HepG2 (cell line): ENCODE measurements around the gene PEPD. TPM values are rescaled to one million over a fixed set of nuclear protein-coding genes. Genes with fewer than 3 reads are reported as not detected.

ENCODE experiments used
- ATF7 ChIP-seq, 2 experiments: fragments of 450-650 bp in 1 of 2; sonication (generic) in 1 of 2; formaldehyde crosslinking in 1 of 2; IDR thresholded peaks; 2 replicates each; pipeline versions ENCODE4 v1.4.0 to v1.6.1; 2016 to 2020; ENCODE audit warnings: antibody characterized with exemption in 1 of 2, mild to moderate bottlenecking in 1 of 2, missing genetic modification reagents in 1 of 2
- HNF4G ChIP-seq, 2 experiments: sonication (generic) in 1 of 2; formaldehyde crosslinking in 1 of 2; IDR thresholded peaks; 2 replicates each; pipeline versions ENCODE4 v1.4.0 to v1.6.1; 2011 to 2020; ENCODE audit warnings: borderline replicate concordance in 2 of 2, low read depth in 2 of 2, mild to moderate bottlenecking in 2 of 2, low read length in 1 of 2, missing genetic modification reagents in 1 of 2, moderate library complexity in 1 of 2
- NFAT5 ChIP-seq: sonication (generic); formaldehyde crosslinking; IDR thresholded peaks from 2 replicates; pipeline ENCODE4 v1.4.0; 2020; ENCODE audit warnings: missing genetic modification reagents
- NFIB ChIP-seq: sonication (generic); formaldehyde crosslinking; IDR thresholded peaks from 2 replicates; pipeline ENCODE4 v1.9.0; 2021; ENCODE audit warnings: missing genetic modification reagents, mild to moderate bottlenecking, borderline replicate concordance
- REPIN1 ChIP-seq: sonication (generic); formaldehyde crosslinking; IDR thresholded peaks from 2 replicates; pipeline ENCODE4 v1.8.0; 2022; ENCODE audit warnings: missing genetic modification reagents, low read depth, mild to moderate bottlenecking, borderline replicate concordance
- TP53 ChIP-seq: sonication (generic); formaldehyde crosslinking; conservative IDR thresholded peaks from 2 replicates; pipeline ENCODE4 v1.4.0; 2020; ENCODE audit warnings: missing genetic modification reagents
- ZBED4 ChIP-seq: sonication (generic); formaldehyde crosslinking; IDR thresholded peaks from 2 replicates; pipeline ENCODE4 v1.4.0; 2020; ENCODE audit warnings: missing genetic modification reagents, borderline replicate concordance
- ZNF441 ChIP-seq: sonication (generic); formaldehyde crosslinking; IDR thresholded peaks from 2 replicates; pipeline ENCODE4 v1.7.0; 2021; ENCODE audit warnings: missing genetic modification reagents, borderline replicate concordance
- ZNF850 ChIP-seq: sonication (generic); formaldehyde crosslinking; conservative IDR thresholded peaks from 2 replicates; pipeline ENCODE4 v1.9.0; 2021; ENCODE audit warnings: mild to moderate bottlenecking, missing genetic modification reagents
- polyA plus RNA-seq, 8 experiments: library from polyadenylated mRNA; depleted of rRNA in 3 of 8; stranded (reverse) in 7 of 8; unstranded in 1 of 8; fragments of >200 nt; fragmentation: Illumina TruSeq in 4 of 8; extraction: Trizol in 4 of 8; gene quantifications; 2 replicates each; pipeline versions ENCODE4 v1.2.1 to v1.2.3, GENCODE V29; 2011 to 2016; ENCODE audit warnings: low read depth in 4 of 8, missing spikeins in 1 of 8, mixed read lengths in 1 of 8; ENCODE audit not compliant: insufficient read depth in 1 of 8
- total RNA-seq, 5 experiments: library from RNA; depleted of rRNA; stranded (reverse); fragments of >200 nt; fragmentation: Illumina TruSeq; extraction: Trizol; gene quantifications; 2 replicates each; pipeline ENCODE4 v1.2.3, GENCODE V29; 2016; ENCODE audit warnings: low read depth in 1 of 5
- TF ChIP-seq, protein P1 (sequence below): conservative IDR thresholded peaks from 2 replicates; pipeline ENCODE4 v1.6.1; 2018; ENCODE audit warnings: missing genetic modification reagents
- TF ChIP-seq, protein P2 (sequence below), 2 experiments: fragments of 450-650 bp in 1 of 2; sonication (generic) in 1 of 2; formaldehyde crosslinking; IDR thresholded peaks; 2 replicates each; pipeline versions ENCODE4 v1.5.0 to v1.8.0; 2020 to 2022; ENCODE audit warnings: mild to moderate bottlenecking in 1 of 2, missing genetic modification reagents in 1 of 2
- TF ChIP-seq, protein P3 (sequence below): sonication (generic); formaldehyde crosslinking; IDR thresholded peaks from 2 replicates; pipeline ENCODE4 v1.5.0; 2020; ENCODE audit warnings: missing genetic modification reagents

PEPD gene
- total and polyA plus RNA-seq, 2 of the 13 experiments (the other 11 are each of a cell fraction or from before 2014, with no cell fraction given), result 60.7 to 75.1 TPM

GRCh38 chr19:33403221-33403972 is 118.2 kb downstream of the PEPD start (continued):
- TF ChIP-seq NFAT5, result peak; percentile 98
- TF ChIP-seq, protein P1, sequence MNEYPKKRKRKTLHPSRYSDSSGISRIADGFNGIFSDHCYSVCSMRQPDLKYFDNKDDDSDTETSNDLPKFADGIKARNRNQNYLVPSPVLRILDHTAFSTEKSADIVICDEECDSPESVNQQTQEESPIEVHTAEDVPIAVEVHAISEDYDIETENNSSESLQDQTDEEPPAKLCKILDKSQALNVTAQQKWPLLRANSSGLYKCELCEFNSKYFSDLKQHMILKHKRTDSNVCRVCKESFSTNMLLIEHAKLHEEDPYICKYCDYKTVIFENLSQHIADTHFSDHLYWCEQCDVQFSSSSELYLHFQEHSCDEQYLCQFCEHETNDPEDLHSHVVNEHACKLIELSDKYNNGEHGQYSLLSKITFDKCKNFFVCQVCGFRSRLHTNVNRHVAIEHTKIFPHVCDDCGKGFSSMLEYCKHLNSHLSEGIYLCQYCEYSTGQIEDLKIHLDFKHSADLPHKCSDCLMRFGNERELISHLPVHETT (CRISPR knock-in tag), result peak; percentile 74; the same call in 1 of the 2 replicates
- TF ChIP-seq REPIN1, result peak; percentile 96
- 0 out of 2 replicates have a peak, but pooled peaks have one; percentile 87 for TF ChIP-seq TP53 (CRISPR knock-in tag)
- TF ChIP-seq ZBED4 (CRISPR knock-in tag), result peak; percentile 74
- TF ChIP-seq ATF7 (IDR thresholded peaks at IDR 0.05), result no peak
- no peak for TF ChIP-seq ATF7 (CRISPR knock-in tag; IDR thresholded peaks at IDR 0.05)
- no peak for TF ChIP-seq NFIB (CRISPR knock-in tag)
- TF ChIP-seq ZNF441 (CRISPR knock-in tag), result peak; percentile 94; the same call in 1 of the 2 replicates
- TF ChIP-seq, protein P2, sequence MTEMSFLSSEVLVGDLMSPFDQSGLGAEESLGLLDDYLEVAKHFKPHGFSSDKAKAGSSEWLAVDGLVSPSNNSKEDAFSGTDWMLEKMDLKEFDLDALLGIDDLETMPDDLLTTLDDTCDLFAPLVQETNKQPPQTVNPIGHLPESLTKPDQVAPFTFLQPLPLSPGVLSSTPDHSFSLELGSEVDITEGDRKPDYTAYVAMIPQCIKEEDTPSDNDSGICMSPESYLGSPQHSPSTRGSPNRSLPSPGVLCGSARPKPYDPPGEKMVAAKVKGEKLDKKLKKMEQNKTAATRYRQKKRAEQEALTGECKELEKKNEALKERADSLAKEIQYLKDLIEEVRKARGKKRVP (CRISPR knock-in tag; IDR thresholded peaks at IDR 0.05), result peak in 1 of 2 experiments; percentile 89; a peak in 2 of 4 replicates
- peak; percentile 92 for TF ChIP-seq HNF4G (IDR thresholded peaks at IDR 0.05; ENCODE audit: borderline replicate concordance, low read depth, low read length)
- peak; percentile 88; the same call in 1 of the 2 replicates for TF ChIP-seq HNF4G (CRISPR knock-in tag; IDR thresholded peaks at IDR 0.05; ENCODE audit: borderline replicate concordance, low read depth)
- 0 out of 2 replicates have a peak, but pooled peaks have one; percentile 15 for TF ChIP-seq ZNF850 (CRISPR knock-in tag)
- TF ChIP-seq, protein P3, sequence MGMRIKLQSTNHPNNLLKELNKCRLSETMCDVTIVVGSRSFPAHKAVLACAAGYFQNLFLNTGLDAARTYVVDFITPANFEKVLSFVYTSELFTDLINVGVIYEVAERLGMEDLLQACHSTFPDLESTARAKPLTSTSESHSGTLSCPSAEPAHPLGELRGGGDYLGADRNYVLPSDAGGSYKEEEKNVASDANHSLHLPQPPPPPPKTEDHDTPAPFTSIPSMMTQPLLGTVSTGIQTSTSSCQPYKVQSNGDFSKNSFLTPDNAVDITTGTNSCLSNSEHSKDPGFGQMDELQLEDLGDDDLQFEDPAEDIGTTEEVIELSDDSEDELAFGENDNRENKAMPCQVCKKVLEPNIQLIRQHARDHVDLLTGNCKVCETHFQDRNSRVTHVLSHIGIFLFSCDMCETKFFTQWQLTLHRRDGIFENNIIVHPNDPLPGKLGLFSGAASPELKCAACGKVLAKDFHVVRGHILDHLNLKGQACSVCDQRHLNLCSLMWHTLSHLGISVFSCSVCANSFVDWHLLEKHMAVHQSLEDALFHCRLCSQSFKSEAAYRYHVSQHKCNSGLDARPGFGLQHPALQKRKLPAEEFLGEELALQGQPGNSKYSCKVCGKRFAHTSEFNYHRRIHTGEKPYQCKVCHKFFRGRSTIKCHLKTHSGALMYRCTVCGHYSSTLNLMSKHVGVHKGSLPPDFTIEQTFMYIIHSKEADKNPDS (CRISPR knock-in tag), result peak; percentile 53; the same call in 1 of the 2 replicates
